Mesothelial cell of epicardium (in vitro differentiated cells): ENCODE results near the gene MTUS2. TPM values are rescaled to one million over a fixed set of nuclear protein-coding genes. Genes with fewer than 3 reads are reported as not detected.

ENCODE experiments used
- DNase-seq, 2 experiments: peaks; one replicate each; pipeline ENCODE4 v3.0.0; 2021; ENCODE audit warnings: low spot score in 2 of 2; ENCODE audit not compliant: unreplicated experiment in 2 of 2
- H3K27ac Mint-ChIP-seq: 2 replicates; pipeline ENCODE4 v1.8.0; 2021; ENCODE audit warnings: mixed read lengths
- H3K27me3 Mint-ChIP-seq: 2 replicates; pipeline ENCODE4 v1.8.0; 2021; ENCODE audit warnings: low read depth, mixed read lengths
- H3K36me3 Mint-ChIP-seq: 2 replicates; pipeline ENCODE4 v1.8.0; 2021; ENCODE audit warnings: mixed read lengths
- H3K4me1 Mint-ChIP-seq: 2 replicates; pipeline ENCODE4 v1.8.0; 2021; ENCODE audit warnings: mixed read lengths
- H3K4me3 Mint-ChIP-seq: 2 replicates; pipeline ENCODE4 v1.8.0; 2021; ENCODE audit warnings: mild to moderate bottlenecking, moderate library complexity, mixed read lengths
- H3K9me3 Mint-ChIP-seq: 2 replicates; pipeline ENCODE4 v1.8.0; 2021; ENCODE audit warnings: mixed read lengths
- CTCF ChIP-seq: fragments of 200-600 bp; sonication (generic); IDR thresholded peaks from one replicate; pipeline ENCODE4 v1.5.0; 2021; ENCODE audit warnings: antibody characterized with exemption; ENCODE audit not compliant: unreplicated experiment
- total RNA-seq: library from RNA; stranded (reverse); gene quantifications from 3 replicates; pipeline ENCODE4 v1.2.1, GENCODE V29; 2021

Gene MTUS2
- total RNA-seq, 1 donor from 2014 or later = 1.4 TPM

GRCh38 chr13:28922341-28922740, 102.2 kb downstream of the MTUS2 start:
- no peak for TF ChIP-seq CTCF
- DNase-seq = no peak
- Mint-ChIP-seq H3K4me1 (no peaks in the 10 kb centered on the region), H3K4me3 (no peak overlapping the region), H3K27me3 (no peaks in the 10 kb centered on the region), H3K9me3 (peaks cover 49% of the 10 kb centered on the region), H3K27ac (no peak overlapping the region), H3K36me3 (no peaks in the 10 kb centered on the region)

GRCh38 chr13:28935104-28935503, 115.0 kb downstream of the MTUS2 start:
- Mint-ChIP-seq H3K36me3 (no peaks in the 10 kb centered on the region), H3K27me3 (no peaks in the 10 kb centered on the region), H3K27ac (no peak overlapping the region), H3K9me3 (peaks cover 10% of the 10 kb centered on the region), H3K4me1 (no peaks in the 10 kb centered on the region), H3K4me3 (no peak overlapping the region)
- TF ChIP-seq CTCF = no peak
- DNase-seq = no peak

GRCh38 chr13:28942906-28943305, 122.8 kb downstream of the MTUS2 start:
- Mint-ChIP-seq H3K27ac (no peak overlapping the region), H3K9me3 (peaks cover 8% of the 10 kb centered on the region), H3K4me3 (no peak overlapping the region), H3K27me3 (peaks cover 39% of the 10 kb centered on the region), H3K36me3 (no peaks in the 10 kb centered on the region), H3K4me1 (no peaks in the 10 kb centered on the region)
- no peak for TF ChIP-seq CTCF
- DNase-seq = no peak

- Mint-ChIP-seq H3K4me3 (no peak overlapping the region), H3K27ac (no peak overlapping the region), H3K36me3 (no peaks in the 10 kb centered on the region), H3K9me3 (peaks cover 4% of the 10 kb centered on the region), H3K27me3 (peaks cover 30% of the 10 kb centered on the region), H3K4me1 (no peaks in the 10 kb centered on the region)
- TF ChIP-seq CTCF = no peak
- no peak for DNase-seq
Observed at GRCh38 chr13:28953714-28954418, 133.7 kb downstream of the MTUS2 start.

GRCh38 chr13:28954419-28954725, 134.2 kb downstream of the MTUS2 start:
- TF ChIP-seq CTCF = no peak
- Mint-ChIP-seq H3K4me1 (no peaks in the 10 kb centered on the region), H3K27me3 (peaks cover 27% of the 10 kb centered on the region), H3K27ac (no peak overlapping the region), H3K36me3 (no peaks in the 10 kb centered on the region), H3K9me3 (peaks cover 3% of the 10 kb centered on the region), H3K4me3 (no peak overlapping the region)
- DNase-seq = no peak

- DNase-seq = no peak
- TF ChIP-seq CTCF = no peak
- Mint-ChIP-seq H3K27ac (no peak overlapping the region), H3K36me3 (no peaks in the 10 kb centered on the region), H3K9me3 (no peaks in the 10 kb centered on the region), H3K27me3 (peaks cover 25% of the 10 kb centered on the region), H3K4me3 (no peak overlapping the region), H3K4me1 (no peaks in the 10 kb centered on the region)
Observed at GRCh38 chr13:28954810-28955209, 134.7 kb downstream of the MTUS2 start.
